K562 (cell line): ENCODE measurements around the gene EPHB6. TPM values are rescaled to one million over a fixed set of nuclear protein-coding genes. Genes with fewer than 3 reads are reported as not detected.

Experiments used
- BHLHE40 ChIP-seq: IDR thresholded peaks from 2 replicates; pipeline ENCODE4 v1.6.1; 2011; ENCODE audit warnings: low read length, improper control_type of control experiment
- ILK ChIP-seq: fragments of 450-650 bp; IDR thresholded peaks from 2 replicates; pipeline ENCODE4 v1.6.1; 2016; ENCODE audit warnings: missing genetic modification characterization, low read depth, mild to moderate bottlenecking, missing compliant biosample characterization, moderate library complexity, borderline replicate concordance
- KDM1A ChIP-seq, 2 experiments: fragments of 450-650 bp; IDR thresholded peaks; 2 replicates each; pipeline ENCODE4 v1.6.1; 2016; ENCODE audit warnings: mild to moderate bottlenecking in 2 of 2
- LCOR ChIP-seq: sonication (generic); formaldehyde crosslinking; IDR thresholded peaks from 2 replicates; pipeline ENCODE4 v1.8.0; 2022; ENCODE audit warnings: mild to moderate bottlenecking, missing genetic modification reagents
- RAD21 ChIP-seq, 2 experiments: fragments of 250-450 bp in 1 of 2; fragments of 450-650 bp in 1 of 2; sonication (Bioruptor Pico) in 1 of 2; formaldehyde crosslinking in 1 of 2; IDR thresholded peaks in 1 of 2; conservative IDR thresholded peaks in 1 of 2; 2 replicates each; pipeline versions ENCODE4 v1.4.0 to v1.8.0; 2020 to 2022; ENCODE audit warnings: mild to moderate bottlenecking in 2 of 2, moderate library complexity in 1 of 2
- ZBED1 ChIP-seq: IDR thresholded peaks from 2 replicates; pipeline ENCODE4 v1.6.1; 2014
- polyA plus RNA-seq, 8 experiments: library from polyadenylated mRNA; depleted of rRNA in 4 of 8; stranded (reverse) in 5 of 8; unstranded in 3 of 8; fragments of >200 nt; fragmentation: Nextera tagmentation in 2 of 8; fragmentation: Illumina TruSeq in 1 of 8; extraction: Ambion mirVana in 2 of 8; extraction: Trizol in 1 of 8; gene quantifications; 2 replicates each; pipeline versions ENCODE4 v1.2.1 to v1.2.3, GENCODE V29; 2011 to 2014; ENCODE audit warnings: inconsistent platforms in 1 of 8, missing spikeins in 1 of 8
- total RNA-seq, 7 experiments: library from RNA; depleted of rRNA in 6 of 7; stranded (reverse); fragments of >200 nt in 6 of 7; fragmentation: Illumina TruSeq in 2 of 7; extraction: Trizol in 2 of 7; gene quantifications; 2 replicates each; pipeline versions ENCODE4 v1.2.1 to v1.2.3, GENCODE V29; 2011 to 2021; ENCODE audit warnings: low replicate concordance in 1 of 7
- TF ChIP-seq, protein P1 (sequence below), 2 experiments: fragments of 450-650 bp; formaldehyde crosslinking in 1 of 2; IDR thresholded peaks; 2 replicates each; pipeline versions ENCODE4 v1.4.0 to v1.6.1; 2014 to 2020; ENCODE audit warnings: mild to moderate bottlenecking in 2 of 2, borderline replicate concordance in 1 of 2, low read depth in 1 of 2
- TF ChIP-seq, protein P2 (sequence below), 2 experiments: fragments of 250-450 bp in 1 of 2; fragments of 450-650 bp in 1 of 2; sonication (Bioruptor Pico) in 1 of 2; IDR thresholded peaks; 2 replicates each; pipeline versions ENCODE4 v1.6.1 to v1.8.0; 2016 to 2021; ENCODE audit warnings: mild to moderate bottlenecking in 2 of 2, moderate library complexity in 2 of 2, missing compliant biosample characterization in 1 of 2, missing genetic modification characterization in 1 of 2
- TF ChIP-seq, protein P3 (sequence below), 3 experiments: IDR thresholded peaks in 2 of 3; conservative IDR thresholded peaks in 1 of 3; 2 replicates each; pipeline ENCODE4 v1.5.1; 2011 to 2012; ENCODE audit warnings: low read length in 3 of 3, mild to moderate bottlenecking in 3 of 3, control low read depth in 2 of 3, improper control_type of control experiment in 1 of 3, inconsistent platforms in 1 of 3, low read depth in 1 of 3, mixed read lengths in 1 of 3, moderate library complexity in 1 of 3; ENCODE audit not compliant: insufficient read depth in 2 of 3
- TF ChIP-seq, protein P4 (sequence below): sonication (generic); formaldehyde crosslinking; IDR thresholded peaks from 2 replicates; pipeline ENCODE4 v1.8.1; 2023; ENCODE audit warnings: mild to moderate bottlenecking, missing genetic modification reagents
- TF ChIP-seq, protein P5 (sequence below): fragments of 450-650 bp; IDR thresholded peaks from 2 replicates; pipeline ENCODE4 v1.6.1; 2016; ENCODE audit warnings: antibody characterized with exemption

Gene EPHB6
- total and polyA plus RNA-seq, 9 of the 15 experiments (the other 6 are each of a cell fraction or from before 2014, with no cell fraction given), result 1.4 to 123 (median 7.6) TPM

DNA sequence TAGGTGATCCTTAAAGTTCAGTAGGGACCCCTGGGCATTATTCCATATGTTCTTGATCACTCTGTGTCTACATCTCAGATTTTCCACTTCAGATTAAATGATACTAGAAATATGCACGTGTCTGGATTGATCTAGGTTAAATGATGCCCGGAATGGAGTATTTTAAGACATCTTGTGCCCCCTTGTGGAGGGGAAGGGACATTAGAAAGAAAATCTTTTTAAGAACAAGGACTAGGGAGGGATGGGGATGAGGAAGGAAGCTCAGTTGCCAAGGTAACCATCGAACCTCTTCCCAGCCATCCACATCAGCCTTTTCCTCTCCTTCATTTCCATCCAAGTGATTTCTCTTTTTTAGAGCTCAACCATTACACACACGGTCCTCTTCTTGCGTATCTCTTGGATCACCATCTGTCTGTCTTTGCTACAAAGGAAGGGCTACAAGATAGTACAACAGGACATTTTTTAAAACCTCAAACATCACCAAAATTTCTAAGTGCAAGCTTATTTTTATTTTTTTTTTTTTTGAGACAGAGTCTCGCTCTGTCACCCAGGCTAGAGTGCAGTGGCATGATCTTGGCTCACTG is 43.6 kb upstream of the EPHB6 start (continued):
- TF ChIP-seq, protein P1, sequence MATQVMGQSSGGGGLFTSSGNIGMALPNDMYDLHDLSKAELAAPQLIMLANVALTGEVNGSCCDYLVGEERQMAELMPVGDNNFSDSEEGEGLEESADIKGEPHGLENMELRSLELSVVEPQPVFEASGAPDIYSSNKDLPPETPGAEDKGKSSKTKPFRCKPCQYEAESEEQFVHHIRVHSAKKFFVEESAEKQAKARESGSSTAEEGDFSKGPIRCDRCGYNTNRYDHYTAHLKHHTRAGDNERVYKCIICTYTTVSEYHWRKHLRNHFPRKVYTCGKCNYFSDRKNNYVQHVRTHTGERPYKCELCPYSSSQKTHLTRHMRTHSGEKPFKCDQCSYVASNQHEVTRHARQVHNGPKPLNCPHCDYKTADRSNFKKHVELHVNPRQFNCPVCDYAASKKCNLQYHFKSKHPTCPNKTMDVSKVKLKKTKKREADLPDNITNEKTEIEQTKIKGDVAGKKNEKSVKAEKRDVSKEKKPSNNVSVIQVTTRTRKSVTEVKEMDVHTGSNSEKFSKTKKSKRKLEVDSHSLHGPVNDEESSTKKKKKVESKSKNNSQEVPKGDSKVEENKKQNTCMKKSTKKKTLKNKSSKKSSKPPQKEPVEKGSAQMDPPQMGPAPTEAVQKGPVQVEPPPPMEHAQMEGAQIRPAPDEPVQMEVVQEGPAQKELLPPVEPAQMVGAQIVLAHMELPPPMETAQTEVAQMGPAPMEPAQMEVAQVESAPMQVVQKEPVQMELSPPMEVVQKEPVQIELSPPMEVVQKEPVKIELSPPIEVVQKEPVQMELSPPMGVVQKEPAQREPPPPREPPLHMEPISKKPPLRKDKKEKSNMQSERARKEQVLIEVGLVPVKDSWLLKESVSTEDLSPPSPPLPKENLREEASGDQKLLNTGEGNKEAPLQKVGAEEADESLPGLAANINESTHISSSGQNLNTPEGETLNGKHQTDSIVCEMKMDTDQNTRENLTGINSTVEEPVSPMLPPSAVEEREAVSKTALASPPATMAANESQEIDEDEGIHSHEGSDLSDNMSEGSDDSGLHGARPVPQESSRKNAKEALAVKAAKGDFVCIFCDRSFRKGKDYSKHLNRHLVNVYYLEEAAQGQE (IDR thresholded peaks at IDR 0.05; ENCODE audit: borderline replicate concordance), result peak; percentile 66; the same call in 1 of the 2 replicates
- TF ChIP-seq, protein P1 (CRISPR knock-in tag; IDR thresholded peaks at IDR 0.05; ENCODE audit: low read depth), result no peak
- TF ChIP-seq, protein P2, sequence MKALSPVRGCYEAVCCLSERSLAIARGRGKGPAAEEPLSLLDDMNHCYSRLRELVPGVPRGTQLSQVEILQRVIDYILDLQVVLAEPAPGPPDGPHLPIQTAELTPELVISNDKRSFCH (CRISPR knock-in tag; IDR thresholded peaks at IDR 0.05), result no peak
- TF ChIP-seq, protein P2 (tag; IDR thresholded peaks at IDR 0.05), result 0 out of 2 replicates have a peak, but pooled peaks have one; percentile 44
- TF ChIP-seq LCOR (CRISPR knock-in tag) (peak; percentile 80; the same call in 1 of the 2 replicates), BHLHE40 (peak; percentile 72), ZBED1 (no peak), KDM1A (IDR thresholded peaks at IDR 0.05) (peak; percentile 77 to 79), ILK (tag) (no peak), RAD21 (CRISPR knock-in tag; conservative IDR thresholded peaks at IDR 0.05 in 1 of 2, IDR thresholded peaks at IDR 0.05 in 1 of 2) (peak; percentile 83 to 85)
- TF ChIP-seq, protein P3, sequence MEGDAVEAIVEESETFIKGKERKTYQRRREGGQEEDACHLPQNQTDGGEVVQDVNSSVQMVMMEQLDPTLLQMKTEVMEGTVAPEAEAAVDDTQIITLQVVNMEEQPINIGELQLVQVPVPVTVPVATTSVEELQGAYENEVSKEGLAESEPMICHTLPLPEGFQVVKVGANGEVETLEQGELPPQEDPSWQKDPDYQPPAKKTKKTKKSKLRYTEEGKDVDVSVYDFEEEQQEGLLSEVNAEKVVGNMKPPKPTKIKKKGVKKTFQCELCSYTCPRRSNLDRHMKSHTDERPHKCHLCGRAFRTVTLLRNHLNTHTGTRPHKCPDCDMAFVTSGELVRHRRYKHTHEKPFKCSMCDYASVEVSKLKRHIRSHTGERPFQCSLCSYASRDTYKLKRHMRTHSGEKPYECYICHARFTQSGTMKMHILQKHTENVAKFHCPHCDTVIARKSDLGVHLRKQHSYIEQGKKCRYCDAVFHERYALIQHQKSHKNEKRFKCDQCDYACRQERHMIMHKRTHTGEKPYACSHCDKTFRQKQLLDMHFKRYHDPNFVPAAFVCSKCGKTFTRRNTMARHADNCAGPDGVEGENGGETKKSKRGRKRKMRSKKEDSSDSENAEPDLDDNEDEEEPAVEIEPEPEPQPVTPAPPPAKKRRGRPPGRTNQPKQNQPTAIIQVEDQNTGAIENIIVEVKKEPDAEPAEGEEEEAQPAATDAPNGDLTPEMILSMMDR (IDR thresholded peaks at IDR 0.05 in 2 of 3, conservative IDR thresholded peaks at IDR 0.05 in 1 of 3; ENCODE audit: insufficient read depth in 2 of 3, low read depth in 1 of 3, low read length in 3 of 3), result peak; percentile 67 to 86 (median 83); a peak in 5 of 6 replicates
- TF ChIP-seq, protein P4, sequence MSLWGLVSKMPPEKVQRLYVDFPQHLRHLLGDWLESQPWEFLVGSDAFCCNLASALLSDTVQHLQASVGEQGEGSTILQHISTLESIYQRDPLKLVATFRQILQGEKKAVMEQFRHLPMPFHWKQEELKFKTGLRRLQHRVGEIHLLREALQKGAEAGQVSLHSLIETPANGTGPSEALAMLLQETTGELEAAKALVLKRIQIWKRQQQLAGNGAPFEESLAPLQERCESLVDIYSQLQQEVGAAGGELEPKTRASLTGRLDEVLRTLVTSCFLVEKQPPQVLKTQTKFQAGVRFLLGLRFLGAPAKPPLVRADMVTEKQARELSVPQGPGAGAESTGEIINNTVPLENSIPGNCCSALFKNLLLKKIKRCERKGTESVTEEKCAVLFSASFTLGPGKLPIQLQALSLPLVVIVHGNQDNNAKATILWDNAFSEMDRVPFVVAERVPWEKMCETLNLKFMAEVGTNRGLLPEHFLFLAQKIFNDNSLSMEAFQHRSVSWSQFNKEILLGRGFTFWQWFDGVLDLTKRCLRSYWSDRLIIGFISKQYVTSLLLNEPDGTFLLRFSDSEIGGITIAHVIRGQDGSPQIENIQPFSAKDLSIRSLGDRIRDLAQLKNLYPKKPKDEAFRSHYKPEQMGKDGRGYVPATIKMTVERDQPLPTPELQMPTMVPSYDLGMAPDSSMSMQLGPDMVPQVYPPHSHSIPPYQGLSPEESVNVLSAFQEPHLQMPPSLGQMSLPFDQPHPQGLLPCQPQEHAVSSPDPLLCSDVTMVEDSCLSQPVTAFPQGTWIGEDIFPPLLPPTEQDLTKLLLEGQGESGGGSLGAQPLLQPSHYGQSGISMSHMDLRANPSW (CRISPR knock-in tag), result no peak
- TF ChIP-seq, protein P5, sequence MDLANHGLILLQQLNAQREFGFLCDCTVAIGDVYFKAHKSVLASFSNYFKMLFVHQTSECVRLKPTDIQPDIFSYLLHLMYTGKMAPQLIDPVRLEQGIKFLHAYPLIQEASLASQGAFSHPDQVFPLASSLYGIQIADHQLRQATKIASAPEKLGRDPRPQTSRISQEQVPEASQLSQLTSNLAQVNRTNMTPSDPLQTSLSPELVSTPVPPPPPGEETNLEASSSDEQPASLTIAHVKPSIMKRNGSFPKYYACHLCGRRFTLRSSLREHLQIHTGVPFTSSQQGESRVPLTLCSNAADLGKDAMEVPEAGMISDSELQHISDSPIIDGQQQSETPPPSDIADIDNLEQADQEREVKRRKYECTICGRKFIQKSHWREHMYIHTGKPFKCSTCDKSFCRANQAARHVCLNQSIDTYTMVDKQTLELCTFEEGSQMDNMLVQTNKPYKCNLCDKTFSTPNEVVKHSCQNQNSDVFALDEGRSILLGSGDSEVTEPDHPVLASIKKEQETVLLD, result no peak
